Mesodermal cell (in vitro differentiated cells): ENCODE measurements around the gene CSGALNACT2.

Experiments
- H3K27ac ChIP-seq: 2 replicates; pipeline ENCODE4 v1.7.0; 2013; ENCODE audit warnings: mild to moderate bottlenecking, low read depth, low read length, moderate library complexity; ENCODE audit not compliant: severe bottlenecking
- H3K36me3 ChIP-seq: 2 replicates; pipeline ENCODE4 v1.7.1; 2013; ENCODE audit warnings: mild to moderate bottlenecking, low read length, moderate library complexity; ENCODE audit not compliant: control insufficient read depth, insufficient read depth
- H3K4me1 ChIP-seq: one replicate; pipeline ENCODE4 v1.7.1; 2013; ENCODE audit warnings: mild to moderate bottlenecking, low read length; ENCODE audit not compliant: insufficient read depth, control insufficient read depth, poor library complexity, severe bottlenecking
- H3K4me3 ChIP-seq: 2 replicates; pipeline ENCODE4 v1.7.0; 2013; ENCODE audit warnings: low read length, control low read depth, mild to moderate bottlenecking; ENCODE audit not compliant: insufficient read depth, poor library complexity, severe bottlenecking; ENCODE audit errors: extremely low read depth
- H3K9me3 ChIP-seq: 2 replicates; pipeline ENCODE4 v1.7.1; 2013; ENCODE audit warnings: mild to moderate bottlenecking, low read length, moderate library complexity; ENCODE audit not compliant: control insufficient read depth
- WGBS, 2 experiments: methylation state at CpG; one replicate each; pipeline ENCODE4 v1.1.5; 2013; ENCODE audit warnings: missing lambda C conversion rate in 2 of 2; ENCODE audit not compliant: insufficient coverage in 2 of 2; 5-methylcytosine and 5-hydroxymethylcytosine counted together

The CSGALNACT2 gene

DNA sequence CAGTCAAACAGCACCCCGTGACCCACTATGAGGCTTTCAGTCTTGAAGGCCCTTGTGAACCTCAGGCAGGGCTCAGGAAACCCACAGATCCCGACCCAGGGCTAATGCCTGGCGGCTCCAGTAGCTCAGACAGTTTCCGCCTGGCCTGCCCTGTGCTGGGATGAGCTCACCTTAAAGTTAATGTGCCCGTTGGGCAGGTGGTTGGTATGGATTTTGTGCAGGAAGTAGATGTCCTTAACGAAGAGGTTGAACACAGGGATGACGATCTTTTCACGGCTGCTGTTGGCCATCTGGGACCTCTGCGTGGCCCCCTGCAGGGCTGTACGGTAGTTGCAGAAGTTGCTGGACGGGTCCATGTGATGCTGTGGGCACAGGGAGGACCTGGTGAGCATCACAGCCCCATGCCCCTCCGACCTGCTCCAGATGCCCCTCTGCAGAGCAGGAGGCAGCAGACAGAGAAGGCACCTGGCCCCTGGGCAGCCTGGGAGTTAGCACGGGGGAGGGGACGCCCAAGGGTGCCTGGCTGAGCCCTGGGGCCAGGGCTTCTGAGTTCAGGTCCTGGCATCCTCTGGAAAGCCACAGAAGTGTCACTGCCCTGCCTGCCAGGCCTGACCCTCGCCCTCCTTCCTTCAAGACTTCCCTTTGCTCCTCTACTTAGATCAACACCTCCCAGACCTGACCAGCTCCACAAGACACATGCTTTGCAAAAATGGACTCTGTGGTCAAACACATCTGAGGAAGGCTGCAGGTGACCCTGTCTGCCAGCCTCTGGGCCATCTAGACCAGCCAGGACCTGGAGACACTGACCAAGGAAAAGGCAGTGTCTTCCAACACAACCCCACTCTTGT, 59.8 kb downstream of the CSGALNACT2 start:
- Histone ChIP-seq H3K36me3 (peaks cover 3% of the 10 kb centered on the region), H3K4me3 (no peak overlapping the region), H3K27ac (no peak overlapping the region), H3K9me3 (no peaks in the 10 kb centered on the region), H3K4me1 (peaks cover 3% of the 10 kb centered on the region)
- WGBS, 2 experiments, result 93 to 94% methylated on average over 13 to 14 of the region's 15 CpGs

DNA sequence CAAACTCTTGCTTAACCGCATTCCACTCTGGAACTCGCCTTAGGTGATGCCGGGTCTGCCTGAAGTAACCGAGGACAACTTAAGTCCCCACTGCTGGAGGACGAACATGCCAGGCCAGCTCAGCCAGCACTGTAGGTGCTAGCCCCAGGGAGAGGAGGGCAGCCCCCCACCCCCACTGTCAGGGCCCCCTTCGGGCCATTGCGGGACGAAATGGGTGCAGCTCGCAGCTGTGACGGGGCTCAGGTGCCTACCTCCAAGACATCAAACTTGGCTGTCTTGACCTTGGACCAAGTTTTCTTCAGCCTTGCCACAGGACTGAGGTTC, 60.4 kb downstream of the CSGALNACT2 start:
- peaks cover 3% of the 10 kb centered on the region for H3K36me3 ChIP-seq
- H3K4me3 ChIP-seq, result no peak overlapping the region
- no peak overlapping the region for H3K27ac ChIP-seq
- peaks cover 3% of the 10 kb centered on the region for H3K4me1 ChIP-seq
- H3K9me3 ChIP-seq, result no peaks in the 10 kb centered on the region
- WGBS, 2 experiments, result 85 to 86% methylated on average over 5 to 10 of the region's 10 CpGs

DNA sequence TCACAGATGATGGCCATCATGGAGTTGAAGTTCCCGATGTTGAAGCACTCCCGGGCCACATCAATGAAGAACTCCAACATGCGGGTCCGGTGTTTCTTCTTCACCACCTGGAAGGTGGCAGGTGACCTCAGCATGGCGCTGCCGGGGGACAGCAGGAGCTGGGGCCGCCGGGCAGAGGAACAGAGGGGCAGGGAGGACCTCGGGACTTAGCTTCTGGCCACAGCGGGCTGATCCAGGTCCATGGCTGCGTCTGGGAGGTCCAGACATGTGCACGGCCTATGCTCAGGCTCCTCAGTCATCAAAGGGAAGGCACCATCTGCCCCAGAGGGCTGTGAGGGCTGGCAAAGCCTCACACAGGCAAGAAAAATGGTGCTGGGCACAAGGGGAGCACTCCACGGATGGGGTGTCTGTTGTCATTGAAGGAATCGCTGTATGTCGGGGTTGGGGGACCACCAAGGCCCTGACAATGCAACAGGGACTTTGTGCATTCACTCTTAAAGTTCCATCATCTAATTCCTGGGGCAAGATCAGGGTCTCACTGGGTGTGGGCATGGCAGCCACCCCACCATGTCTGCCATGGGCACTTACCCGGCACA, 60.9 kb downstream of the CSGALNACT2 start:
- WGBS, 2 experiments, result 97% methylated on average over 16 of the region's 16 CpGs
- H3K36me3 ChIP-seq, result peaks cover 3% of the 10 kb centered on the region
- no peak overlapping the region for H3K4me3 ChIP-seq
- H3K9me3 ChIP-seq, result no peaks in the 10 kb centered on the region
- H3K4me1 ChIP-seq, result peaks cover 3% of the 10 kb centered on the region
- no peak overlapping the region for H3K27ac ChIP-seq

DNA sequence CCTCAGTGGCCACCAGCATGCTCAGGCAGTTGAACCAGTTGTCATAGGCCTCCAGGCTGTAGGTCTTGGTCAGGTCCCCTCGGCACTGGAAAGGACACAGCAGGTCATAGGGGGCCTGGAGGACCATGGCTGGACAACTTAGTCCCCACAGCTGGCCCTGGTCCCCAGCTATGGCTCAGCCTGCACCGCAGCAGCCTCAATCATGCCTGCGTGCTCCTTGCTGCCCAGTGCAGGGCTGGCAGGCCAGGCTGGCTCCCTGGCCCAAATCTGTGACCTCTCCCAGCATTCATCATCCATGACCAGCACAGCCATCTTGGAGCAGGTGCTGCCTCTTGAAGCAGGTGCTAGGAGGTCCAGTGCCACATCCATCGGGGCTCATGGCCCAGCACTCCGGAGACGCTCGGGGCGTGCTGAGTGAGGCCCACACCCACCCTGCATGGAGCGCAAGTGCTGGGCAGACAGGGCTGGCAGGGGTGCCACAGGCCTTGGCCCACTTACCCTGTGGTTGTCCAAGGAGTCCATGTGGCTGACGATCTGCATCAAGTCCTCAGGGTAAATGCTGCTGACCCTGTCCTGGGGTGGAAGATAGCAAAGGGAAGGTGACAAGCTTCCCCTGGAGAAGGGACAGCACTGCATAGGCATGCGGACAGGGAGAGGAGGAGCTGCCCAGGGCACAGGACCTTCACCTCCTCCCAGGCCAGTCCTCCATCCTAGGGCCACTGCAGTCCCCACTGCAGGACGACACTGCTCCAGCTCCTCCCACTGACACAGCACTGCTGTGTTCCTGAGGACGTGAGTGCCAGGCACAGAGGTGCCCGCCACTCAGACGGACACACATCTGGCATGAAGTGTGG, 61.7 kb downstream of the CSGALNACT2 start:
- peaks cover 3% of the 10 kb centered on the region for H3K36me3 ChIP-seq
- no peak overlapping the region for H3K4me3 ChIP-seq
- H3K4me1 ChIP-seq, result peaks cover 3% of the 10 kb centered on the region
- H3K27ac ChIP-seq, result no peak overlapping the region
- H3K9me3 ChIP-seq, result no peaks in the 10 kb centered on the region
- 94 to 96% methylated on average over 13 to 15 of the region's 15 CpGs for WGBS, 2 experiments

DNA sequence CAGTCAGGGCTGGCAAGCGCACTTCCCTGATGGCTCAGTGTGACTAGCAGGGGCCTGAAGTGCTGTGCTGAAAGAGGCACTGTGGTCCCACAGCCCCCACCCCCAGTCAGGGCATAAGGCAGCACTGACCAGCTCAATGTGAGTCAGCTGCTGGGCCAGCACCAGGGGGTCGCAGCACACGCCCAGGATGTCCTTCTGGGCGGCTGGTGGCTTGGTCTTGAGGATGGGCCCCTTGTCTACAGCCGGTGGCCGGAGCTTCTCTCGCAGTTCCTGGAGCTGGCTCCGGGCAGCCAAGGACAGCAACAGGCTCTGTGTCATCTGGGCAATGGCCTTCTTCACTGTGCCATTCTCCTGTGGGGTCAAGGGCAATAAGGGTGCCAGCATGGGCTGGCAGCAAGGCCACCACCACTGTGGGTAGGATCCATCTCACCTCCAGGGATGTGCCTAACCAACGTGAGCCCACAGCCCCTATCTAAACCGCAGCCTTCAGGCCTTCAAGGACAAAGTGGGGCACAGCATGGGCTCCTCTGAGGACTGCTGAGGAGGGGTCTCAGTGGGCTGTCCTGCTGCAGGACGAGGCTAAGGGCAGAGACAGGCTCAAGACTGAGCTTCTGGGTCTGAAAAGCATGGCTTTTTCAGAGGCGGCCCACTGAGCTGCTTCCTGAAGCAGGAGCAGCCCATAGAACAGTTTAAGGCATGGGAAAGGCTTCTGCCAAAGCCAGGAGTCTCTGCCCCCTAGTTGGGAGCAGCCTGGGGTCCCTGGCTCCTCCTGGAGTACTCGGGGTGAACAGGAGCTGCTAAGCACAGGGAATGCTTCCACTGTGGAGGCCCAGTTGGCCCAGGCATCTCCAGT, 62.5 kb downstream of the CSGALNACT2 start:
- Histone ChIP-seq H3K9me3 (no peaks in the 10 kb centered on the region), H3K27ac (no peak overlapping the region), H3K4me3 (no peak overlapping the region), H3K4me1 (peaks cover 3% of the 10 kb centered on the region), H3K36me3 (peaks cover 3% of the 10 kb centered on the region)
- WGBS, 2 experiments, result 88 to 89% methylated on average over 12 to 13 of the region's 13 CpGs

DNA sequence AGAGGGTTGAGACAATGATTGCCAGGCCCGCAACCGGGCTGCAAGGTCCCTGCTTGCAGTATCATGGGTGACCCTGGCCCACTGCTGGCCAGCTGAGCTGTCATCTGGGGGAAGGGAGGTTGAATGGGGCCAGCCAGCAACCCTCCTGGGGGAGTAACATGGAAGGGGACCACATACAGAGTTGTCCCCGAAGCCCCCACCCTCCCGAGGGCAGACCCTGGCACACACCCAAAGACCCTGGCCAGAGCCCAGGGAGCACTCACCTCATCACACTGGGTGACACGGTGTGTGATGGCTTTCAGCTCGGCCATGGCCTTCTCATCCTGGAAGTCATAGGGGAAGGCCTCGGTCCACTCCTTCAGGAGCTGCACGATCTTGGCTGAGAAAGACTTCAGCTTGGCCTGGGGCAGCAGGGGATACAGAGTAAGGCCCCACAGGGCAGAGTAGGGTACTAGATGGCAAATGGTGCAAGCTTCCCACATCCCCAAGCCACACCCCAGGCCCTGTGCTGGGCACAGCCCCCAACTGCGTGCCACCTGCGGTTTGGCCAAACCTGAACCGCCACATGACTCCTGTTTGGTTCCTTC, 63.4 kb downstream of the CSGALNACT2 start:
- H3K4me1 ChIP-seq, result peaks cover 3% of the 10 kb centered on the region
- H3K36me3 ChIP-seq, result peaks cover 3% of the 10 kb centered on the region
- 90 to 92% methylated on average over 8 to 10 of the region's 11 CpGs for WGBS, 2 experiments
- no peak overlapping the region for H3K27ac ChIP-seq
- H3K9me3 ChIP-seq, result no peaks in the 10 kb centered on the region
- H3K4me3 ChIP-seq, result peak overlapping the region; percentile 52

DNA sequence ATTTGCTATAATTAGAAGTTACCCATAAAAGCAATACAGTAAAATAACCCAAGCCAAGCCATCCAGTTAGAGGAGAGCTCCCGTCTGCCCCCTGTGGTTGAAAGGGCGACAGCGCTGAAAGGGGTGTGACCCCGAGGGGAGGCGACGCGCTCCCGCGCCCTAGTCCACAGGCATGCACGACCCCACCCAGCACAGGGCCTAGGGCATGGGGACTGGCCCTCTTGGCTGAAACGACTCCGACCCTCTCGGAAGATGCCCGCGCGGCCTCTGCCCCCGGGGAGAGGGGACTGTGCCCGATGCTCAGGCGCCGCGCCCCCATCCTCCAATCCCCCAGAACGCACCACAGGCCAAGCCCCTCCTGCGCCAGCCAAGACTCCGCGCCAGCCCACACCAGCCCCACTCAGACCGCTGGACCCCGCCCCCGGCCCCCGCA, 64.0 kb downstream of the CSGALNACT2 start:
- Histone ChIP-seq H3K27ac (no peak overlapping the region), H3K4me3 (peak overlapping the region; percentile 52), H3K9me3 (no peaks in the 10 kb centered on the region), H3K36me3 (peaks cover 3% of the 10 kb centered on the region), H3K4me1 (peaks cover 3% of the 10 kb centered on the region)
- WGBS, 2 experiments, result 1 to 2% methylated on average over 17 to 19 of the region's 29 CpGs

DNA sequence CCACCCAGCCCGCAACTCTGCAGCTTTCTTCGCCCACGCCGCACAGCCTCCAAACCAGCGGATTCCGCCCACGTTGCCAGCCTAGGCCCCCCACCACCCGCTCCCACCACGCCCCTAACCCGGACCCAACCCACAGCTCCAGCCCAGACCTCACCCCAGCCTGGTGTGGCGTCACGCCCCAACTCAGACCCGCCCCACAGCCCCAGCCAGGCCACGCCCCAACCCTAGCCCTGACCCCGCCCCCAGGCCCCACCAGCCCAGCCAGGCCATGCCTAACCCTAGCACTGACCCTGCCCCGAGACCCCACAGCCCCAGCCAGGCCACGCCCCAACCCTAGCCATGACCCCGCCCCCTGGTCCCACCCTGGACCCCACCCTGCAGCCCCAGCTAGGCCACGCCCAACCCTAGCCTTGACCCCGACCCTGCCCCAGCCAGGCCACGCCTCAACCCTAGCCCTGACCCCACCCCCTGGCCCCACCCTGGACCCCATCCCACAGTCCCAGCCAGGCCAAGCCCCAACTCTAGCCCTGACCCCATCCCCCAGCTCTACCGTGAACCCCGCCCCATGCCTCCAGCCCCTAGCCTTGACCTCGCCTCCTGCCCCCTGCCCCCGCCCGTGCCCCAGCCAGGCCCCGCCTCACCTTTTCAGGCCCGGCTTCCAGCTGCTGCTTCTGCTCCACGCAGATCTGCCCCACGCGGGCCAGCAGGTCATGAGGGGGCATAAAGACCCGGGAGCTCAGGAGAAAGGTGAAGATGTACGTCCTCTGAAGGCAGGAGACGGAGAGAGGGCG, 64.6 kb downstream of the CSGALNACT2 start:
- H3K27ac ChIP-seq, result no peak overlapping the region
- H3K36me3 ChIP-seq, result peaks cover 3% of the 10 kb centered on the region
- peaks cover 3% of the 10 kb centered on the region for H3K4me1 ChIP-seq
- H3K4me3 ChIP-seq, result peak overlapping the region; percentile 52
- H3K9me3 ChIP-seq, result no peaks in the 10 kb centered on the region
- 8 to 10% methylated on average over 17 to 25 of the region's 35 CpGs for WGBS, 2 experiments

DNA sequence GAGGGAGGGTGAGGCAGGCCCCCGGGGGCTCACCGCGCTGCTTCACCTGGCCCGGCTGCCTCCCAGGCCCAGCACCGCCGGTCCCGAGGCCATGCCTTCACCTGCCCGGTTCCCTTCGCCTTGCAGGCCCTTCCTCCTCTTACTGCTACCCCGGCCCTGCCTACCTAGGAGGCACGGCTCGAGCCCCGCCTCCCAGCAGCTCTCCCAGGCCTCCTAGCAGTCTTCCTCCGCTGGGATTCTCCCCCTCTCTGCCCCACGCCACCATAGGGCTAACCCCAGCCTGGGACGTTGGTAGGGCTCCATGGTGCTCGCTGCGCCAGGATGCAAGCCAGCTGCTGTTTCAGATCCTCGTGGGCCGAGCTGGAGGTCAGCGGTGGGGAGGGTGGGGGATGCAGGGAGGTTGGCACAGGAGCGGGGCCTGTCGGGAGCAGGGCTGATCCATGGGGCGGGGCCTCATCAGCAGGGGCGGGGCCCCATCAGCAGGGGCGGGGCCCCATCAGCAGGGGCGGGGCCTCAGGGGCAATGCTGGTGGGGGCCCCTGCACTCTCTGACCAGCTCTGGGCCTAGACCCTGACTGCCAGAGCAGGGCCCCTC, 65.3 kb downstream of the CSGALNACT2 start:
- H3K9me3 ChIP-seq, result no peaks in the 10 kb centered on the region
- peaks cover 3% of the 10 kb centered on the region for H3K36me3 ChIP-seq
- no peak overlapping the region for H3K27ac ChIP-seq
- peak overlapping the region; percentile 44 for H3K4me3 ChIP-seq
- peaks cover 3% of the 10 kb centered on the region for H3K4me1 ChIP-seq
- 14% methylated on average over 19 to 22 of the region's 27 CpGs for WGBS, 2 experiments
